ENCODE measurements around the gene SLC35F1.

GRCh38 chr6:118307581-118307980, 400.5 kb downstream of the SLC35F1 start:
- TF ChIP-seq, protein P1, sequence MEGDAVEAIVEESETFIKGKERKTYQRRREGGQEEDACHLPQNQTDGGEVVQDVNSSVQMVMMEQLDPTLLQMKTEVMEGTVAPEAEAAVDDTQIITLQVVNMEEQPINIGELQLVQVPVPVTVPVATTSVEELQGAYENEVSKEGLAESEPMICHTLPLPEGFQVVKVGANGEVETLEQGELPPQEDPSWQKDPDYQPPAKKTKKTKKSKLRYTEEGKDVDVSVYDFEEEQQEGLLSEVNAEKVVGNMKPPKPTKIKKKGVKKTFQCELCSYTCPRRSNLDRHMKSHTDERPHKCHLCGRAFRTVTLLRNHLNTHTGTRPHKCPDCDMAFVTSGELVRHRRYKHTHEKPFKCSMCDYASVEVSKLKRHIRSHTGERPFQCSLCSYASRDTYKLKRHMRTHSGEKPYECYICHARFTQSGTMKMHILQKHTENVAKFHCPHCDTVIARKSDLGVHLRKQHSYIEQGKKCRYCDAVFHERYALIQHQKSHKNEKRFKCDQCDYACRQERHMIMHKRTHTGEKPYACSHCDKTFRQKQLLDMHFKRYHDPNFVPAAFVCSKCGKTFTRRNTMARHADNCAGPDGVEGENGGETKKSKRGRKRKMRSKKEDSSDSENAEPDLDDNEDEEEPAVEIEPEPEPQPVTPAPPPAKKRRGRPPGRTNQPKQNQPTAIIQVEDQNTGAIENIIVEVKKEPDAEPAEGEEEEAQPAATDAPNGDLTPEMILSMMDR (conservative IDR thresholded peaks at IDR 0.05): no peak
- TF ChIP-seq EZH2 (IDR thresholded peaks at IDR 0.05; ENCODE audit: low read depth): no peak

Measured in PC-9 (cell line).